Measurements from ENCODE around the gene RMI2. TPM values are rescaled to one million over a fixed set of nuclear protein-coding genes. Genes with fewer than 3 reads are reported as not detected.

Gene RMI2
- total and polyA plus RNA-seq, 9 of the 15 experiments (the other 6 are each of a cell fraction or from before 2014, with no cell fraction given), result 8.0 to 43.4 (median 32.5) TPM

GRCh38 chr16:11345040-11345862 is at the start of gene RMI2 (continued):
- TF ChIP-seq, protein P1, sequence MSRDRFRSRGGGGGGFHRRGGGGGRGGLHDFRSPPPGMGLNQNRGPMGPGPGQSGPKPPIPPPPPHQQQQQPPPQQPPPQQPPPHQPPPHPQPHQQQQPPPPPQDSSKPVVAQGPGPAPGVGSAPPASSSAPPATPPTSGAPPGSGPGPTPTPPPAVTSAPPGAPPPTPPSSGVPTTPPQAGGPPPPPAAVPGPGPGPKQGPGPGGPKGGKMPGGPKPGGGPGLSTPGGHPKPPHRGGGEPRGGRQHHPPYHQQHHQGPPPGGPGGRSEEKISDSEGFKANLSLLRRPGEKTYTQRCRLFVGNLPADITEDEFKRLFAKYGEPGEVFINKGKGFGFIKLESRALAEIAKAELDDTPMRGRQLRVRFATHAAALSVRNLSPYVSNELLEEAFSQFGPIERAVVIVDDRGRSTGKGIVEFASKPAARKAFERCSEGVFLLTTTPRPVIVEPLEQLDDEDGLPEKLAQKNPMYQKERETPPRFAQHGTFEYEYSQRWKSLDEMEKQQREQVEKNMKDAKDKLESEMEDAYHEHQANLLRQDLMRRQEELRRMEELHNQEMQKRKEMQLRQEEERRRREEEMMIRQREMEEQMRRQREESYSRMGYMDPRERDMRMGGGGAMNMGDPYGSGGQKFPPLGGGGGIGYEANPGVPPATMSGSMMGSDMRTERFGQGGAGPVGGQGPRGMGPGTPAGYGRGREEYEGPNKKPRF (IDR thresholded peaks at IDR 0.05; ENCODE audit: low read depth, low read length), result no peak
- 0 out of 2 replicates have a peak, but pooled peaks have one; percentile 40 for TF ChIP-seq SMARCA4 (IDR thresholded peaks at IDR 0.05)
- TF ChIP-seq E2F1 (CRISPR knock-in tag; IDR thresholded peaks at IDR 0.05), result peak; percentile 98
- TF ChIP-seq DIDO1 (tag; IDR thresholded peaks at IDR 0.05; ENCODE audit: low read depth), result 0 out of 2 replicates have a peak, but pooled peaks have one; percentile 27
- TF ChIP-seq SMAD1 (IDR thresholded peaks at IDR 0.05; ENCODE audit: low read depth, low read length, partially characterized antibody), result no peak
- peak; percentile 99 for TF ChIP-seq E2F3 (CRISPR knock-in tag; IDR thresholded peaks at IDR 0.05)
- TF ChIP-seq ZBTB40 (IDR thresholded peaks at IDR 0.05), result 0 out of 2 replicates have a peak, but pooled peaks have one; percentile 42
- TF ChIP-seq ZBTB40 (CRISPR knock-in tag; IDR thresholded peaks at IDR 0.05), result no peak
- peak; percentile 65 to 95 (median 90) for TF ChIP-seq YY1 (IDR thresholded peaks at IDR 0.05; ENCODE audit: borderline replicate concordance in 1 of 3, control insufficient read depth in 1 of 3, extremely low read depth in 1 of 3, insufficient read depth in 3 of 3, insufficient read length in 1 of 3, insufficient replicate concordance in 2 of 3, low read depth in 1 of 3, low read length in 2 of 3)
- peak; percentile 54 for TF ChIP-seq PCBP1 (IDR thresholded peaks at IDR 0.05; ENCODE audit: low read depth, low read length, poor library complexity, severe bottlenecking)
